OCI-LY7 (cell line): ENCODE measurements around the gene MET. TPM values are rescaled to one million over a fixed set of nuclear protein-coding genes. Genes with fewer than 3 reads are reported as not detected.

Source experiments
- BruUV-seq: library from RNA; stranded (reverse); fragments of 400-500 nt; replicated peaks from 2 replicates; lab custom pipeline; 2021; lab: Mats Ljungman, UMichigan
- CTCF ChIA-PET: fragments of 300-600 bp; sonication (Branson Sonifier 250); formaldehyde crosslinking; loops from one replicate; lab custom pipeline; 2022; ENCODE audit warnings: antibody characterized with exemption; ENCODE audit not compliant: unreplicated experiment; lab: Charles Lee
- POLR2A ChIA-PET: fragments of 300-600 bp; sonication (Branson Sonifier 250); formaldehyde crosslinking; loops from one replicate; lab custom pipeline; 2022; ENCODE audit warnings: antibody characterized with exemption; lab: Charles Lee
- DNase-seq: peaks from one replicate; pipeline ENCODE4 v3.0.0-alpha.2; 2015; ENCODE audit warnings: low spot score
- H2AFZ ChIP-seq: fragments of 200-600 bp; sonication (generic), shearing (Covaris generic); 2 replicates; pipeline ENCODE4 v1.6.1; 2014; ENCODE audit warnings: mild to moderate bottlenecking, antibody characterized with exemption, low read length, moderate library complexity
- H3K27ac ChIP-seq: fragments of 200-600 bp; sonication (generic); 2 replicates; pipeline ENCODE4 v1.5.1; 2014; ENCODE audit warnings: mixed run types, low read depth, mild to moderate bottlenecking, moderate library complexity, low read length, inconsistent platforms; ENCODE audit not compliant: poor library complexity, severe bottlenecking
- H3K36me3 ChIP-seq: fragments of 200-600 bp; sonication (generic); 2 replicates; pipeline ENCODE4 v1.6.1; 2014; ENCODE audit warnings: mild to moderate bottlenecking, antibody characterized with exemption, low read length, moderate library complexity, mixed read lengths; ENCODE audit not compliant: insufficient read depth
- H3K4me1 ChIP-seq: fragments of 200-600 bp; sonication (generic); 2 replicates; pipeline ENCODE4 v1.5.1; 2014; ENCODE audit warnings: mild to moderate bottlenecking, low read length; ENCODE audit not compliant: insufficient read depth, poor library complexity, severe bottlenecking
- H3K4me2 ChIP-seq: fragments of 200-600 bp; sonication (generic); 2 replicates; pipeline ENCODE4 v1.6.1; 2014; ENCODE audit warnings: mild to moderate bottlenecking, low read length
- H3K4me3 ChIP-seq: fragments of 200-600 bp; sonication (generic); 2 replicates; pipeline ENCODE4 v1.5.1; 2014; ENCODE audit warnings: mild to moderate bottlenecking, low read depth, low read length; ENCODE audit not compliant: poor library complexity, severe bottlenecking
- H3K79me2 ChIP-seq: fragments of 200-600 bp; sonication (generic); 2 replicates; pipeline ENCODE4 v1.6.1; 2016; ENCODE audit warnings: low read depth, mild to moderate bottlenecking, low read length, moderate library complexity, mixed read lengths; ENCODE audit not compliant: insufficient read depth
- H3K9me2 ChIP-seq: fragments of 200-600 bp; sonication (generic); 2 replicates; pipeline ENCODE4 v1.6.1; 2016; ENCODE audit warnings: mild to moderate bottlenecking, low read length, mixed read lengths; ENCODE audit not compliant: insufficient read depth
- H3K9me3 ChIP-seq: fragments of 200-600 bp; sonication (generic); 2 replicates; pipeline ENCODE4 v1.6.1; 2014; ENCODE audit warnings: mild to moderate bottlenecking, mixed run types, low read length, mixed read lengths
- H4K20me1 ChIP-seq: fragments of 200-600 bp; sonication (generic); 2 replicates; pipeline ENCODE4 v1.6.1; 2014; ENCODE audit warnings: mild to moderate bottlenecking, antibody characterized with exemption, low read length, moderate library complexity, mixed read lengths; ENCODE audit not compliant: insufficient read depth
- CTCF ChIP-seq: fragments of 200-600 bp; sonication (generic); conservative IDR thresholded peaks from 2 replicates; pipeline ENCODE4 v1.5.1; 2014; ENCODE audit warnings: mild to moderate bottlenecking, antibody characterized with exemption, low read length, moderate library complexity, mixed read lengths
- EZH2phosphoT487 ChIP-seq: fragments of 200-600 bp; sonication (generic); IDR thresholded peaks from 2 replicates; pipeline ENCODE4 v1.6.1; 2018; ENCODE audit warnings: low read depth, borderline replicate concordance, mild to moderate bottlenecking, mixed run types, antibody characterized with exemption, low read length, moderate library complexity, mixed read lengths
- intact Hi-C: fragments of 100-400 bp; cut with micrococcal nuclease; formaldehyde crosslinking; loops from one replicate; pipeline ENCODE4 v1.10.0; 2022; ENCODE audit not compliant: unreplicated experiment
- total RNA-seq, 2 experiments: library from RNA; depleted of rRNA in 1 of 2; stranded (reverse); fragments of >200 nt in 1 of 2; shearing (Covaris generic) in 1 of 2; gene quantifications; 2 replicates each; pipeline ENCODE4 v1.2.3, GENCODE V29; 2014 to 2022

MET gene
- total RNA-seq, 2 experiments from 2014 or later, result not detected

- no peak for TF ChIP-seq EZH2phosphoT487
- no peak for TF ChIP-seq CTCF
- Histone ChIP-seq H3K4me3 (no peak overlapping the region), H2AFZ (no peak overlapping the region; the same call in 1 of the 2 replicates), H3K9me2 (no peaks in the 10 kb centered on the region), H3K9me3 (no peaks in the 10 kb centered on the region), H3K27ac (no peak overlapping the region), H4K20me1 (no peaks in the 10 kb centered on the region), H3K4me1 (no peaks in the 10 kb centered on the region), H3K36me3 (no peaks in the 10 kb centered on the region), H3K4me2 (no peak overlapping the region), H3K79me2 (no peaks in the 10 kb centered on the region)
- intact Hi-C loops, result no loop called here
- POLR2A ChIA-PET, result no interaction called here
- CTCF ChIA-PET, result no interaction called here
- DNase-seq, result no peak
- BruUV-seq, result no TSS peak
Observed at GRCh38 chr7:116829493-116829892, 157.5 kb downstream of the MET start.

GRCh38 chr7:116832692-116833091, 160.7 kb downstream of the MET start:
- no peak for DNase-seq
- no peaks in the 10 kb centered on the region for H3K9me2 ChIP-seq
- no peaks in the 10 kb centered on the region for H3K79me2 ChIP-seq
- H2AFZ ChIP-seq, result no peak overlapping the region
- H3K4me1 ChIP-seq, result no peaks in the 10 kb centered on the region
- H3K27ac ChIP-seq, result no peak overlapping the region
- no peak overlapping the region for H3K4me3 ChIP-seq
- H3K4me2 ChIP-seq, result no peak overlapping the region
- ChIA-PET POLR2A (no interaction called here), CTCF (no interaction called here)
- H3K36me3 ChIP-seq, result no peaks in the 10 kb centered on the region
- BruUV-seq, result no TSS peak
- no peaks in the 10 kb centered on the region for H4K20me1 ChIP-seq
- H3K9me3 ChIP-seq, result no peaks in the 10 kb centered on the region
- intact Hi-C loops, result no loop called here
- no peak for TF ChIP-seq EZH2phosphoT487
- no peak for TF ChIP-seq CTCF

- no peaks in the 10 kb centered on the region for H3K79me2 ChIP-seq
- H2AFZ ChIP-seq, result no peak overlapping the region
- H3K9me2 ChIP-seq, result no peaks in the 10 kb centered on the region
- no peaks in the 10 kb centered on the region for H3K4me1 ChIP-seq
- H3K9me3 ChIP-seq, result no peaks in the 10 kb centered on the region
- no peaks in the 10 kb centered on the region for H4K20me1 ChIP-seq
- H3K27ac ChIP-seq, result no peak overlapping the region
- POLR2A ChIA-PET, result no interaction called here
- H3K4me2 ChIP-seq, result no peak overlapping the region
- no TSS peak for BruUV-seq
- no peaks in the 10 kb centered on the region for H3K36me3 ChIP-seq
- intact Hi-C loops, result no loop called here
- CTCF ChIA-PET, result no interaction called here
- no peak for TF ChIP-seq EZH2phosphoT487
- no peak for TF ChIP-seq CTCF
- DNase-seq, result no peak
- H3K4me3 ChIP-seq, result no peak overlapping the region
Observed at GRCh38 chr7:116834815-116835504, 163.0 kb downstream of the MET start.
